HCT116 (cell line): ENCODE results near the gene HOXA13. TPM values are rescaled to one million over a fixed set of nuclear protein-coding genes. Genes with fewer than 3 reads are reported as not detected.

Experiments
- ATAC-seq: fragments of 200-7000 bp; cut with Tn5 transposase; 2 replicates; pipeline ENCODE4 v1.9.1; 2020; ENCODE audit warnings: mild to moderate bottlenecking, moderate library complexity
- BruUV-seq: library from RNA; stranded (reverse); fragments of 400-500 nt; replicated peaks from 2 replicates; lab custom pipeline; 2021; lab: Mats Ljungman, UMichigan
- CTCF ChIA-PET: fragments of 300-600 bp; sonication (Branson Sonifier 250); formaldehyde crosslinking; loops from one replicate; lab custom pipeline; 2021; ENCODE audit warnings: antibody characterized with exemption; lab: Charles Lee
- POLR2A ChIA-PET: fragments of 300-600, 350-600 bp; sonication (Branson Sonifier 250); formaldehyde crosslinking; loops from one replicate; lab custom pipeline; 2021; ENCODE audit warnings: antibody characterized with exemption; lab: Charles Lee
- RAD21 ChIA-PET, 2 experiments: fragments of 300-600 bp; sonication (Branson Sonifier 250); formaldehyde crosslinking; loops; one replicate each; lab custom pipeline; 2023; ENCODE audit warnings: low total read pairs in 2 of 2; ENCODE audit not compliant: uncharacterized antibody in 2 of 2, unreplicated experiment in 2 of 2, low non-redundant PET in 1 of 2; lab: Charles Lee
- DNase-seq: peaks from one replicate; pipeline ENCODE4 v3.0.0-alpha.2; 2010; ENCODE audit warnings: low read depth, low spot score
- H2AFZ ChIP-seq: fragments of 200-600 bp; shearing (Covaris generic), sonication (generic); 2 replicates; pipeline ENCODE4 v1.6.1; 2017; ENCODE audit warnings: low read depth, mixed run types, mixed read lengths, antibody characterized with exemption, low read length; ENCODE audit not compliant: poor library complexity, severe bottlenecking
- H3K27ac ChIP-seq: 2 replicates; pipeline ENCODE4 v1.5.1; 2012; ENCODE audit warnings: low read depth, low read length
- H3K27me3 ChIP-seq: fragments of 200-600 bp; sonication (generic); 2 replicates; pipeline ENCODE4 v1.6.1; 2016; ENCODE audit warnings: mixed run types, low read length, mixed read lengths; ENCODE audit not compliant: insufficient read depth
- H3K36me3 ChIP-seq, 2 experiments: fragments of 200-500 bp in 1 of 2; fragments of 200-600 bp in 1 of 2; sonication (Bioruptor generic) in 1 of 2; sonication (generic) in 1 of 2; 2 replicates each; pipeline versions ENCODE4 v1.5.1 to v1.6.1; 2014 to 2016; ENCODE audit warnings: low read length in 2 of 2, inconsistent platforms in 1 of 2, mixed read lengths in 1 of 2, mixed run types in 1 of 2; ENCODE audit not compliant: insufficient read depth in 2 of 2, control insufficient read depth in 1 of 2
- H3K4me1 ChIP-seq, 2 experiments: fragments of 200-600 bp in 1 of 2; sonication (generic) in 1 of 2; 2 replicates each; pipeline versions ENCODE4 v1.5.1 to v1.6.1; 2012 to 2017; ENCODE audit warnings: low read length in 2 of 2, inconsistent platforms in 1 of 2, mild to moderate bottlenecking in 1 of 2, mixed read lengths in 1 of 2, mixed run types in 1 of 2, moderate library complexity in 1 of 2; ENCODE audit not compliant: insufficient read depth in 2 of 2, control insufficient read depth in 1 of 2
- H3K4me2 ChIP-seq: fragments of 200-600 bp; sonication (generic); 2 replicates; pipeline ENCODE4 v1.6.1; 2017; ENCODE audit warnings: mixed run types, low read length, mixed read lengths
- H3K4me3 ChIP-seq, 2 experiments: fragments of 200-600 bp in 1 of 2; sonication (generic) in 1 of 2; replicated peaks in 1 of 2; 2 replicates each; pipeline ENCODE4 v1.5.1; 2011 to 2016; ENCODE audit warnings: low read length in 2 of 2, control low read depth in 1 of 2, low read depth in 1 of 2, mild to moderate bottlenecking in 1 of 2, mixed read lengths in 1 of 2, mixed run types in 1 of 2
- H3K79me2 ChIP-seq: fragments of 200-600 bp; sonication (generic); 2 replicates; pipeline ENCODE4 v1.6.1; 2017; ENCODE audit warnings: mild to moderate bottlenecking, mixed run types, low read length, moderate library complexity, mixed read lengths; ENCODE audit not compliant: insufficient read depth
- H3K9ac ChIP-seq: fragments of 200-600 bp; sonication (generic); 2 replicates; pipeline ENCODE4 v1.6.1; 2016; ENCODE audit warnings: low read length, mixed read lengths
- H3K9me2 ChIP-seq: fragments of 200-600 bp; sonication (generic), shearing (Covaris generic); 2 replicates; pipeline ENCODE4 v1.6.1; 2017; ENCODE audit warnings: mixed run types, mild to moderate bottlenecking, moderate library complexity; ENCODE audit not compliant: insufficient read depth
- H3K9me3 ChIP-seq, 2 experiments: fragments of 200-500 bp in 1 of 2; fragments of 200-600 bp in 1 of 2; sonication (Bioruptor generic) in 1 of 2; sonication (generic) in 1 of 2; 2 replicates each; pipeline ENCODE4 v1.6.1; 2014 to 2017; ENCODE audit warnings: low read length in 2 of 2, mixed read lengths in 2 of 2, inconsistent platforms in 1 of 2, low read depth in 1 of 2, mild to moderate bottlenecking in 1 of 2, mixed run types in 1 of 2, moderate library complexity in 1 of 2; ENCODE audit not compliant: control insufficient read depth in 1 of 2, insufficient read depth in 1 of 2
- H4K20me1 ChIP-seq: fragments of 200-600 bp; sonication (generic), shearing (Covaris generic); 2 replicates; pipeline ENCODE4 v1.6.1; 2017; ENCODE audit warnings: mixed run types, mild to moderate bottlenecking, moderate library complexity; ENCODE audit not compliant: insufficient read depth
- EGR1 ChIP-seq: IDR thresholded peaks from 2 replicates; pipeline ENCODE4 v1.6.1; 2012; ENCODE audit warnings: low read depth
- ELF1 ChIP-seq: IDR thresholded peaks from 2 replicates; pipeline ENCODE4 v1.6.1; 2012; ENCODE audit warnings: low read depth, borderline replicate concordance
- EZH2 ChIP-seq: fragments of 200-600 bp; sonication (generic); IDR thresholded peaks from 2 replicates; pipeline ENCODE4 v1.6.1; 2017; ENCODE audit warnings: antibody characterized with exemption, mixed run types
- FOSL1 ChIP-seq: IDR thresholded peaks from 2 replicates; pipeline ENCODE4 v1.6.1; 2012; ENCODE audit warnings: low read depth
- JUND ChIP-seq: IDR thresholded peaks from 2 replicates; pipeline ENCODE4 v1.6.1; 2012
- POLR2A ChIP-seq: IDR thresholded peaks from 2 replicates; pipeline ENCODE4 v1.7.0; 2011; ENCODE audit warnings: borderline replicate concordance; ENCODE audit not compliant: insufficient read depth, insufficient read length; ENCODE audit errors: extremely low read depth
- RAD21 ChIP-seq: IDR thresholded peaks from 2 replicates; pipeline ENCODE4 v1.6.1; 2012; ENCODE audit warnings: low read depth, mild to moderate bottlenecking
- SRF ChIP-seq: IDR thresholded peaks from 2 replicates; pipeline ENCODE4 v1.6.1; 2012; ENCODE audit warnings: low read depth
- TCF7L2 ChIP-seq: IDR thresholded peaks from 2 replicates; pipeline ENCODE4 v1.7.0; 2011; ENCODE audit warnings: borderline replicate concordance, inconsistent platforms; ENCODE audit not compliant: insufficient read depth, insufficient read length; ENCODE audit errors: extremely low read depth
- ZBTB33 ChIP-seq: IDR thresholded peaks from 2 replicates; pipeline ENCODE4 v1.6.1; 2011; ENCODE audit warnings: mild to moderate bottlenecking, low read length, moderate library complexity; ENCODE audit not compliant: insufficient replicate concordance; ENCODE audit errors: extremely low read depth
- ZNF274 ChIP-seq: fragments of 200-500 bp; sonication (Bioruptor generic); IDR thresholded peaks from 2 replicates; pipeline ENCODE4 v1.6.1; 2014; ENCODE audit warnings: mild to moderate bottlenecking, low read depth, low read length, inconsistent platforms
- intact Hi-C: fragments of 100-400 bp; cut with micrococcal nuclease; formaldehyde crosslinking; loops from 2 replicates; pipeline ENCODE4 v1.10.0; 2022
- total RNA-seq: library from RNA; stranded (reverse); gene quantifications from one replicate; pipeline ENCODE4 v1.2.1, GENCODE V29; 2021; ENCODE audit not compliant: unreplicated experiment
- TF ChIP-seq, protein P1 (sequence below): IDR thresholded peaks from 2 replicates; pipeline ENCODE4 v1.6.1; 2012; ENCODE audit warnings: low read depth
- TF ChIP-seq, protein P2 (sequence below): IDR thresholded peaks from 2 replicates; pipeline ENCODE4 v1.6.1; 2012

HOXA13 gene
- total RNA-seq, 1 experiment from 2014 or later, result 3.6 TPM

GRCh38 chr7:27240015-27240731 is 40.3 kb upstream of the HOXA13 start:
- intact Hi-C loops, result no loop called here
- Histone ChIP-seq H3K4me3 (no peak overlapping the region), H3K27ac (no peak overlapping the region), H3K9me3 (no peaks in the 10 kb centered on the region), H3K27me3 (no peaks in the 10 kb centered on the region), H3K36me3 (no peaks in the 10 kb centered on the region), H3K79me2 (no peaks in the 10 kb centered on the region), H2AFZ (no peak overlapping the region), H3K9me2 (no peaks in the 10 kb centered on the region), H3K4me1 (peaks cover 0 to 10% of the 10 kb centered on the region in 2 experiments; a peak in 2 of 4 replicates), H3K9ac (no peak overlapping the region), H4K20me1 (no peaks in the 10 kb centered on the region), H3K4me2 (no peak overlapping the region)
- DNase-seq (no peak), ATAC-seq (no peak)
- TF ChIP-seq RAD21 (no peak), EGR1 (no peak), POLR2A (no peak), ZBTB33 (no peak), EZH2 (no peak)
- ChIA-PET RAD21 (no interaction called here), CTCF (no interaction called here), POLR2A (no interaction called here)
- no TSS peak for BruUV-seq

DNA sequence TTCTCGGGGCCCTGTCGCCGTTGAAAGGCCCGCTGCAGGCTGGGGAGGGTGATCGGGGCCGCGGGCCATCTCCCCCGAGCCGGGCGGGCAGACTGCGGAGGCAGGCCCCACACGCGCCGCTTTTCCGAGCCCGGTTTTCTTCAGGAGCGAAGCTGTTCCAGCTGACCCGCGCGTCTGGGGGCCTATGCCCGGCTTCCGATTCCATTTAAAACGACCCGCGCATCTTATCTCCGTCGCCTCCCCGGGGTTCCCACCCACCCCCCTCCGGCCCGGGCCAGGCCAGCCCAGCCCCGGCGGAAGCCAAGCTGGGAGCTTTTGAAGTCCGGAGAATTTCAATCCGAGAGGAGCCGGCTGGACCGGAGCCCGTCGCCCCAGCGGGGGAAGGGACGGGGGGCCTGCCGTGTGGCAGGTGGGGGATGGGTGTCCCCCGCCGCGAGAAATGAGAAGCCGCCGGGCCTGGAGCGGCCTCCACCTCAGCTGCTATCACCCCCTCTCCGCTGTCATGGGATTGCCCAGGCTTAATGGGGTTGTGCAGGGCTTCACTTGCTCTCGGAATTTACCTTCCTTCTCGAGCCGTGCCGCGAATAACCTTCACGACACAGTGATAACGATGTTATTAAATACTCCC is 39.6 kb upstream of the HOXA13 start:
- DNase-seq (no peak), ATAC-seq (no peak)
- Histone ChIP-seq H3K27me3 (no peaks in the 10 kb centered on the region), H3K9me2 (no peaks in the 10 kb centered on the region), H3K9me3 (no peaks in the 10 kb centered on the region), H3K79me2 (no peaks in the 10 kb centered on the region), H3K4me2 (no peak overlapping the region), H3K4me1 (peaks cover 0 to 16% of the 10 kb centered on the region in 2 experiments; a peak in 2 of 4 replicates), H3K27ac (no peak overlapping the region), H3K9ac (no peak overlapping the region), H3K36me3 (no peaks in the 10 kb centered on the region), H2AFZ (no peak overlapping the region), H4K20me1 (no peaks in the 10 kb centered on the region), H3K4me3 (no peak overlapping the region)
- CTCF ChIA-PET, result no interaction called here
- POLR2A ChIA-PET, result interaction anchor here (0.8 kb wide), 1 partner anchor 12 kb away, joined by 3 read pairs; no protein-coding TSS in a partner anchor
- RAD21 ChIA-PET, result no interaction called here
- intact Hi-C loops, result no loop called here
- no TSS peak for BruUV-seq
- TF ChIP-seq ELF1 (no peak), ZNF274 (no peak), JUND (no peak), SRF (no peak), FOSL1 (no peak), TCF7L2 (no peak), POLR2A (no peak)
- TF ChIP-seq, protein P1, sequence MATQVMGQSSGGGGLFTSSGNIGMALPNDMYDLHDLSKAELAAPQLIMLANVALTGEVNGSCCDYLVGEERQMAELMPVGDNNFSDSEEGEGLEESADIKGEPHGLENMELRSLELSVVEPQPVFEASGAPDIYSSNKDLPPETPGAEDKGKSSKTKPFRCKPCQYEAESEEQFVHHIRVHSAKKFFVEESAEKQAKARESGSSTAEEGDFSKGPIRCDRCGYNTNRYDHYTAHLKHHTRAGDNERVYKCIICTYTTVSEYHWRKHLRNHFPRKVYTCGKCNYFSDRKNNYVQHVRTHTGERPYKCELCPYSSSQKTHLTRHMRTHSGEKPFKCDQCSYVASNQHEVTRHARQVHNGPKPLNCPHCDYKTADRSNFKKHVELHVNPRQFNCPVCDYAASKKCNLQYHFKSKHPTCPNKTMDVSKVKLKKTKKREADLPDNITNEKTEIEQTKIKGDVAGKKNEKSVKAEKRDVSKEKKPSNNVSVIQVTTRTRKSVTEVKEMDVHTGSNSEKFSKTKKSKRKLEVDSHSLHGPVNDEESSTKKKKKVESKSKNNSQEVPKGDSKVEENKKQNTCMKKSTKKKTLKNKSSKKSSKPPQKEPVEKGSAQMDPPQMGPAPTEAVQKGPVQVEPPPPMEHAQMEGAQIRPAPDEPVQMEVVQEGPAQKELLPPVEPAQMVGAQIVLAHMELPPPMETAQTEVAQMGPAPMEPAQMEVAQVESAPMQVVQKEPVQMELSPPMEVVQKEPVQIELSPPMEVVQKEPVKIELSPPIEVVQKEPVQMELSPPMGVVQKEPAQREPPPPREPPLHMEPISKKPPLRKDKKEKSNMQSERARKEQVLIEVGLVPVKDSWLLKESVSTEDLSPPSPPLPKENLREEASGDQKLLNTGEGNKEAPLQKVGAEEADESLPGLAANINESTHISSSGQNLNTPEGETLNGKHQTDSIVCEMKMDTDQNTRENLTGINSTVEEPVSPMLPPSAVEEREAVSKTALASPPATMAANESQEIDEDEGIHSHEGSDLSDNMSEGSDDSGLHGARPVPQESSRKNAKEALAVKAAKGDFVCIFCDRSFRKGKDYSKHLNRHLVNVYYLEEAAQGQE, result no peak
- TF ChIP-seq, protein P2, sequence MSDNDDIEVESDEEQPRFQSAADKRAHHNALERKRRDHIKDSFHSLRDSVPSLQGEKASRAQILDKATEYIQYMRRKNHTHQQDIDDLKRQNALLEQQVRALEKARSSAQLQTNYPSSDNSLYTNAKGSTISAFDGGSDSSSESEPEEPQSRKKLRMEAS, result no peak
